ENCODE data around the gene HOXA10.

Gene HOXA10

DNA sequence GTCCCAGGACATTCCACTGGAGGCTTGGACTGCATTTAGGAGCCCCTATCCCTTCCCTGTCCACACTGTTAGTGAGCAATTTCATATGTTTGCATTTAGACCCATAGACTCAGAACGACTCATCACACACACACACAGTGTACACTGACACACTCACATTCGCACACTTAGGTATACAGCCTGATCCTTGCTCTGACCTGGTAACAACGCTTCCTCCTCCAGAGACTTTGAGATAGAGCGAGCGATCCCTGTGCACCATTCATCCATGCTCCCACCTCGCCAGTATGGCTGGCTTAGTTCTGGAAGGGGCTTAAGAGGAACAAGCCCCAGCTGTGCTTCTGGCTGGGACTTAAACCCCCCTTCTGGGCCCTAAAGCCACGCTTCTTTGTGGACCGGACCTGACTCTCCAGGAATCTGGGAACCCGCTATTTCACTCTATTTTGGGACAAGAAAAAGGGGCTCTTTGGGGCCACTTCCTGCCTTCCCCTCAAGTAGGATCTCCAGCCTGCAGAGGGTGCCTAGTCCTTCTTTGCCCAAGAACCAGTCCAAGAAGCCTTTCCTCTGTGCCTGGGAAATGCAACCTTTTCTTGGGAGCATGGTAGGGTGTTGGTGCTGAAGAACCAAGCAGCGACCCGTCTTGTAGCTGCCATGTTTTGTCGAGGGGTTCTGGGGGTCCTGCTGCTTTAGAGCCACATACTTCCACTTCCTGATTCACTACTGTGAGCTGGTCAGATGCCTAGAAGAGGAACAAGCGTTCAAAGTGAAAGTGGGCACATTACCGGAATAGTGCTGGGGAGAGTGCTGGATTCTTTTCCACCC lies 26.9 kb upstream of the HOXA10 start:
- peak; percentile 23 for ATAC-seq
- no peak for TF ChIP-seq ESRRG (CRISPR knock-in tag; IDR thresholded peaks at IDR 0.05)
- no peak for TF ChIP-seq OSR1 (CRISPR knock-in tag; IDR thresholded peaks at IDR 0.05)

DNA sequence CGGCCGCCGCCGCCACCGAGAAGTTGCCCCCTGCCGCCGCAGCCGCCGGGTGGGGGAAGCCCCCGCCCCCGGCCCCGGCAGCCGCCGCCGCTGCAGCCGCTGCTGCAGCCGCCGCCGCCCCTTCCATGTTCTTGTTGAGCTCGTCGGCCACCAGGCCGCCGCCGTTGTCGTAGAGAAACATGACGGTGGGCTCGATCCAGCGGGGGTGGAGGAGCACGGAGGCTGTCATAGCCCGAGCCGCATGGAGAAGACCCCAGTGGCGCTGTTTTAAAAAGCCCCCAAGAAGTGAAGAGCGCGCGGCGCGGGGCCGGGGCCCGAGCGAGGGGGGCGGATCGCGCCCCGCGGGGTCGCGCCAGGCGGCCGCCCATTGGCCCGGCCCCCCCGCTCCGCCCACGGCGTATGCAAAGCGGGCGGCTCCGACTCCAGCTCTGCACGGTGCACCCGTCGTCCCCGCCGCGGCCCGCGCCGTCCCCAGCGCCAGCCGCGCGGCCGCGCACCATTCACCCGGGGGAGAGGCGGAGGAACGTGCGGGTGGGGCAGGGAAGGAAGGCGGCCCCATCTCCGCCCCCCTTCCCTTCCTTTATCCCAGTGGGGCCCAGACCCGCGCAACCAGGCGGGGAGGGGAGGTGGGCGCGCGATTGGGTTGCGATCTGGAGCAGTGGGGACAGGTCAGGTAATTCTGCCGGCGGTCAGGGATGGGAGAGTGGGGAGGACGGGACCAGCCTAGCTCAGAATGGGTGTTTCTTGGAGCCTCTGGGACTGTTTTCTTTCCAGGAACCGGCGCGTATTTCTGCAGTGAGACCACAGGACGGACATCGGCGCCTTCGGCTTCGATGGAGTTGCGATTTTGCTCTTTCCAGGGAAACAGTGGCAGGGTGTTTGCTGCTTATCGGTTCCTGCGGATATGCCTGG lies 26.0 kb upstream of the HOXA10 start, which contains the start of gene HOXA13:
Gene HOXA13 (minus strand): TSS at position 243 of the 912 bp plus-strand sequence. CDS start 14 bp downstream, at position 229.
- no peak; the same call in 2 of the 3 replicates for ATAC-seq
- no peak for TF ChIP-seq CSDC2 (CRISPR knock-in tag; IDR thresholded peaks at IDR 0.05)
- TF ChIP-seq, protein P1, sequence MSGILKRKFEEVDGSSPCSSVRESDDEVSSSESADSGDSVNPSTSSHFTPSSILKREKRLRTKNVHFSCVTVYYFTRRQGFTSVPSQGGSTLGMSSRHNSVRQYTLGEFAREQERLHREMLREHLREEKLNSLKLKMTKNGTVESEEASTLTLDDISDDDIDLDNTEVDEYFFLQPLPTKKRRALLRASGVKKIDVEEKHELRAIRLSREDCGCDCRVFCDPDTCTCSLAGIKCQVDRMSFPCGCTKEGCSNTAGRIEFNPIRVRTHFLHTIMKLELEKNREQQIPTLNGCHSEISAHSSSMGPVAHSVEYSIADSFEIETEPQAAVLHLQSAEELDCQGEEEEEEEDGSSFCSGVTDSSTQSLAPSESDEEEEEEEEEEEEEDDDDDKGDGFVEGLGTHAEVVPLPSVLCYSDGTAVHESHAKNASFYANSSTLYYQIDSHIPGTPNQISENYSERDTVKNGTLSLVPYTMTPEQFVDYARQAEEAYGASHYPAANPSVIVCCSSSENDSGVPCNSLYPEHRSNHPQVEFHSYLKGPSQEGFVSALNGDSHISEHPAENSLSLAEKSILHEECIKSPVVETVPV (CRISPR knock-in tag; IDR thresholded peaks at IDR 0.05), result no peak
- TF ChIP-seq ZNF8 (CRISPR knock-in tag; IDR thresholded peaks at IDR 0.05), result no peak
- TF ChIP-seq, protein P2, sequence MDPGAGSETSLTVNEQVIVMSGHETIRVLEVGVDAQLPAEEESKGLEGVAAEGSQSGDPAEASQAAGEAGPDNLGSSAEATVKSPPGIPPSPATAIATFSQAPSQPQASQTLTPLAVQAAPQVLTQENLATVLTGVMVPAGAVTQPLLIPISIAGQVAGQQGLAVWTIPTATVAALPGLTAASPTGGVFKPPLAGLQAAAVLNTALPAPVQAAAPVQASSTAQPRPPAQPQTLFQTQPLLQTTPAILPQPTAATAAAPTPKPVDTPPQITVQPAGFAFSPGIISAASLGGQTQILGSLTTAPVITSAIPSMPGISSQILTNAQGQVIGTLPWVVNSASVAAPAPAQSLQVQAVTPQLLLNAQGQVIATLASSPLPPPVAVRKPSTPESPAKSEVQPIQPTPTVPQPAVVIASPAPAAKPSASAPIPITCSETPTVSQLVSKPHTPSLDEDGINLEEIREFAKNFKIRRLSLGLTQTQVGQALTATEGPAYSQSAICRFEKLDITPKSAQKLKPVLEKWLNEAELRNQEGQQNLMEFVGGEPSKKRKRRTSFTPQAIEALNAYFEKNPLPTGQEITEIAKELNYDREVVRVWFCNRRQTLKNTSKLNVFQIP (CRISPR knock-in tag; IDR thresholded peaks at IDR 0.05; ENCODE audit: borderline replicate concordance, low read depth), result no peak
- TF ChIP-seq TOX (CRISPR knock-in tag; IDR thresholded peaks at IDR 0.05; ENCODE audit: borderline replicate concordance), result no peak
- no peak for TF ChIP-seq ISL1 (CRISPR knock-in tag; IDR thresholded peaks at IDR 0.05)
- no peak for TF ChIP-seq BACH2 (CRISPR knock-in tag; IDR thresholded peaks at IDR 0.05; ENCODE audit: borderline replicate concordance)
- TF ChIP-seq, protein P3, sequence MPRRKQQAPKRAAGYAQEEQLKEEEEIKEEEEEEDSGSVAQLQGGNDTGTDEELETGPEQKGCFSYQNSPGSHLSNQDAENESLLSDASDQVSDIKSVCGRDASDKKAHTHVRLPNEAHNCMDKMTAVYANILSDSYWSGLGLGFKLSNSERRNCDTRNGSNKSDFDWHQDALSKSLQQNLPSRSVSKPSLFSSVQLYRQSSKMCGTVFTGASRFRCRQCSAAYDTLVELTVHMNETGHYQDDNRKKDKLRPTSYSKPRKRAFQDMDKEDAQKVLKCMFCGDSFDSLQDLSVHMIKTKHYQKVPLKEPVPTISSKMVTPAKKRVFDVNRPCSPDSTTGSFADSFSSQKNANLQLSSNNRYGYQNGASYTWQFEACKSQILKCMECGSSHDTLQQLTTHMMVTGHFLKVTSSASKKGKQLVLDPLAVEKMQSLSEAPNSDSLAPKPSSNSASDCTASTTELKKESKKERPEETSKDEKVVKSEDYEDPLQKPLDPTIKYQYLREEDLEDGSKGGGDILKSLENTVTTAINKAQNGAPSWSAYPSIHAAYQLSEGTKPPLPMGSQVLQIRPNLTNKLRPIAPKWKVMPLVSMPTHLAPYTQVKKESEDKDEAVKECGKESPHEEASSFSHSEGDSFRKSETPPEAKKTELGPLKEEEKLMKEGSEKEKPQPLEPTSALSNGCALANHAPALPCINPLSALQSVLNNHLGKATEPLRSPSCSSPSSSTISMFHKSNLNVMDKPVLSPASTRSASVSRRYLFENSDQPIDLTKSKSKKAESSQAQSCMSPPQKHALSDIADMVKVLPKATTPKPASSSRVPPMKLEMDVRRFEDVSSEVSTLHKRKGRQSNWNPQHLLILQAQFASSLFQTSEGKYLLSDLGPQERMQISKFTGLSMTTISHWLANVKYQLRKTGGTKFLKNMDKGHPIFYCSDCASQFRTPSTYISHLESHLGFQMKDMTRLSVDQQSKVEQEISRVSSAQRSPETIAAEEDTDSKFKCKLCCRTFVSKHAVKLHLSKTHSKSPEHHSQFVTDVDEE (CRISPR knock-in tag; IDR thresholded peaks at IDR 0.05), result no peak
- no peak for TF ChIP-seq SNAI2 (CRISPR knock-in tag; IDR thresholded peaks at IDR 0.05)
- TF ChIP-seq CREB5 (CRISPR knock-in tag; IDR thresholded peaks at IDR 0.05; ENCODE audit: low read depth), result no peak
- no peak for TF ChIP-seq ZFP3 (CRISPR knock-in tag; IDR thresholded peaks at IDR 0.05)
- TF ChIP-seq PPARA (CRISPR knock-in tag; IDR thresholded peaks at IDR 0.05; ENCODE audit: borderline replicate concordance), result no peak
- TF ChIP-seq ARNTL (CRISPR knock-in tag; IDR thresholded peaks at IDR 0.05; ENCODE audit: borderline replicate concordance, low read depth), result no peak
- no peak for TF ChIP-seq ZNF565 (CRISPR knock-in tag; conservative IDR thresholded peaks at IDR 0.05; ENCODE audit: low read depth)
- no peak for TF ChIP-seq OSR1 (CRISPR knock-in tag; IDR thresholded peaks at IDR 0.05)

DNA sequence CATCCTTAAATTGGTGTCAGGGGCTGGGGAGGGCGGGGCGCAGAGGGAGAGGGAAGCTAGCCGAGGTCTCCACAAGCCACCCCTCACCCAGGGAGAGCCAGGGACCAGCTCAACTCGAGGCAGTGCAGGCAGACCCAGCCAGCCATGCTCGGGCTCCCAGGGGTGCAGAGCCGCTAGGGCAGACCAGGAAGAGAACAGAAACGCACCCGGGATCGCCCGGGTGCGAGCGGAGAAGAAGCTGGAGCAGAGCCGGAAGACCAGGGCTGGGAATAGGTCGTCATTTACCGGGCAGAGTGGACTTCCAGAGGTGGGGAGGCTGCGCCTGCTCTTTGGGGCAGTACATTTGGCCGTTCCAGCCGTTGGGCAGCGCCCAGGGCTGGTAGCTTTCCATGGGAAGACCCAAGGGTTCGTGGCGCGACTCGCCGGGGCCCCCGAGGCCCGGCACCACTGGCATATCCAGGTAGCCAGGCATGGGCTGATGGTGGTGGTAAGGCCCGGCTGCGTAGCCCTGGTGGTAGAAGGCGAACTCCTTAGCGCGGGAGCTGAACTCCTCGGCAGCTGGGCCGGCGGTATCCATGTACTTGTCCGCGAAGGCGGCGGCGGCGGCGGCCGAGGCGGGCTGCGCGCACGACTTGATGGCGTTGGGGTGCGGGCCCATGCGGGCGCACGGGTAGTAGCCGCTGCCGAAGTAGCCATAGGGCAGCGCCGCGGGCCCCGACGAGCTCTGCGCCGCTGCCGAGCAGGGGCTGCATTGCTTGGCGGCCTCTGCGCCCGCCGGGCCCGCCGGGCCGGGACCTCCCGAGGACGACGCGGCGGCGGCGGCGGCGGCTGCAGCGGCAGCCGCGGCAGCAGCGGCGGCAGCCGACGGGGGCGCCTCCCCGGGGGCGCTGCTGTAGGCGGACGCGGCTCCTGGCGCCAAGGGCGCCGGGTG lies 25.0 kb upstream of the HOXA10 start:
- no peak for TF ChIP-seq TCF4 (CRISPR knock-in tag; IDR thresholded peaks at IDR 0.05; ENCODE audit: borderline replicate concordance)
- TF ChIP-seq, protein P3 (CRISPR knock-in tag; IDR thresholded peaks at IDR 0.05), result peak; percentile 100
- TF ChIP-seq ZC3H10 (CRISPR knock-in tag; IDR thresholded peaks at IDR 0.05), result no peak
- peak; percentile 100 for TF ChIP-seq CSDC2 (CRISPR knock-in tag; IDR thresholded peaks at IDR 0.05)
- peak; percentile 67 for TF ChIP-seq SNAI2 (CRISPR knock-in tag; IDR thresholded peaks at IDR 0.05)
- peak; percentile 9 for ATAC-seq
